Mesodermal cell (in vitro differentiated cells): ENCODE measurements around the gene NAALADL2.

Source experiments
- H3K27ac ChIP-seq: 2 replicates; pipeline ENCODE4 v1.7.0; 2013; ENCODE audit warnings: mild to moderate bottlenecking, low read depth, low read length, moderate library complexity; ENCODE audit not compliant: severe bottlenecking
- H3K36me3 ChIP-seq: 2 replicates; pipeline ENCODE4 v1.7.1; 2013; ENCODE audit warnings: mild to moderate bottlenecking, low read length, moderate library complexity; ENCODE audit not compliant: control insufficient read depth, insufficient read depth
- H3K4me1 ChIP-seq: one replicate; pipeline ENCODE4 v1.7.1; 2013; ENCODE audit warnings: mild to moderate bottlenecking, low read length; ENCODE audit not compliant: insufficient read depth, control insufficient read depth, poor library complexity, severe bottlenecking
- H3K4me3 ChIP-seq: 2 replicates; pipeline ENCODE4 v1.7.0; 2013; ENCODE audit warnings: low read length, control low read depth, mild to moderate bottlenecking; ENCODE audit not compliant: insufficient read depth, poor library complexity, severe bottlenecking; ENCODE audit errors: extremely low read depth
- H3K9me3 ChIP-seq: 2 replicates; pipeline ENCODE4 v1.7.1; 2013; ENCODE audit warnings: mild to moderate bottlenecking, low read length, moderate library complexity; ENCODE audit not compliant: control insufficient read depth
- WGBS, 2 experiments: methylation state at CpG; one replicate each; pipeline ENCODE4 v1.1.5; 2013; ENCODE audit warnings: missing lambda C conversion rate in 2 of 2; ENCODE audit not compliant: insufficient coverage in 2 of 2; 5-methylcytosine and 5-hydroxymethylcytosine counted together

Gene NAALADL2

GRCh38 chr3:175102161-175102560, 243.0 kb downstream of the NAALADL2 start:
- Histone ChIP-seq H3K4me3 (no peak overlapping the region), H3K27ac (no peak overlapping the region), H3K4me1 (no peaks in the 10 kb centered on the region), H3K9me3 (no peaks in the 10 kb centered on the region), H3K36me3 (no peaks in the 10 kb centered on the region)
- WGBS, 2 experiments = no CpG with 5 or more reads among the region's 1 CpG

GRCh38 chr3:175103298-175103697, 244.2 kb downstream of the NAALADL2 start:
- H3K36me3 ChIP-seq = no peaks in the 10 kb centered on the region
- no peaks in the 10 kb centered on the region for H3K9me3 ChIP-seq
- no peaks in the 10 kb centered on the region for H3K4me1 ChIP-seq
- no peak overlapping the region for H3K27ac ChIP-seq
- H3K4me3 ChIP-seq = no peak overlapping the region

GRCh38 chr3:175105066-175105465, 245.9 kb downstream of the NAALADL2 start:
- no peaks in the 10 kb centered on the region for H3K36me3 ChIP-seq

GRCh38 chr3:175107231-175107630, 248.1 kb downstream of the NAALADL2 start:
- H3K27ac ChIP-seq = no peak overlapping the region
- 70% methylated on average over 1 of the region's 2 CpGs; no CpG with 5 or more reads in 1 of the 2 experiments for WGBS, 2 experiments
- no peak overlapping the region for H3K4me3 ChIP-seq
- H3K4me1 ChIP-seq = no peaks in the 10 kb centered on the region
- H3K9me3 ChIP-seq = no peaks in the 10 kb centered on the region
- H3K36me3 ChIP-seq = no peaks in the 10 kb centered on the region

More at GRCh38 chr3:175105066-175105465, 245.9 kb downstream of the NAALADL2 start:
- Histone ChIP-seq H3K9me3 (no peaks in the 10 kb centered on the region), H3K4me1 (no peaks in the 10 kb centered on the region), H3K4me3 (no peak overlapping the region), H3K27ac (no peak overlapping the region)

- no peak overlapping the region for H3K27ac ChIP-seq
- no peaks in the 10 kb centered on the region for H3K9me3 ChIP-seq
- no peaks in the 10 kb centered on the region for H3K4me1 ChIP-seq
- H3K36me3 ChIP-seq = no peaks in the 10 kb centered on the region
- no peak overlapping the region for H3K4me3 ChIP-seq
These were observed 248.9 kb downstream of the NAALADL2 start for GRCh38 chr3:175107995-175108394.

- Histone ChIP-seq H3K4me3 (no peak overlapping the region), H3K9me3 (no peaks in the 10 kb centered on the region), H3K4me1 (no peaks in the 10 kb centered on the region), H3K36me3 (no peaks in the 10 kb centered on the region), H3K27ac (no peak overlapping the region)
- WGBS, 2 experiments = no CpG with 5 or more reads among the region's 2 CpGs
These were observed 249.5 kb downstream of the NAALADL2 start for GRCh38 chr3:175108613-175109151.

- H3K27ac ChIP-seq = no peak overlapping the region
- no peaks in the 10 kb centered on the region for H3K9me3 ChIP-seq
- no CpG with 5 or more reads among the region's 2 CpGs for WGBS, 2 experiments
- H3K4me3 ChIP-seq = no peak overlapping the region
- H3K4me1 ChIP-seq = no peaks in the 10 kb centered on the region
- H3K36me3 ChIP-seq = no peaks in the 10 kb centered on the region
These were observed 251.9 kb downstream of the NAALADL2 start for GRCh38 chr3:175111036-175111435.

GRCh38 chr3:175118382-175118941, 259.3 kb downstream of the NAALADL2 start:
- H3K36me3 ChIP-seq = no peaks in the 10 kb centered on the region
- no CpG with 5 or more reads among the region's 1 CpG for WGBS, 2 experiments
- no peaks in the 10 kb centered on the region for H3K9me3 ChIP-seq
- no peak overlapping the region for H3K27ac ChIP-seq
- H3K4me1 ChIP-seq = no peaks in the 10 kb centered on the region
- no peak overlapping the region for H3K4me3 ChIP-seq

- no peaks in the 10 kb centered on the region for H3K4me1 ChIP-seq
- 80 to 100% methylated on average over 1 of the region's 2 CpGs for WGBS, 2 experiments
- H3K9me3 ChIP-seq = no peaks in the 10 kb centered on the region
- no peaks in the 10 kb centered on the region for H3K36me3 ChIP-seq
- H3K4me3 ChIP-seq = no peak overlapping the region
- H3K27ac ChIP-seq = no peak overlapping the region
These were observed 262.1 kb downstream of the NAALADL2 start for GRCh38 chr3:175121225-175121624.

GRCh38 chr3:175127075-175127662, 268.0 kb downstream of the NAALADL2 start:
- H3K9me3 ChIP-seq = no peaks in the 10 kb centered on the region

GRCh38 chr3:175129126-175129525, 270.0 kb downstream of the NAALADL2 start:
- Histone ChIP-seq H3K4me3 (no peak overlapping the region), H3K9me3 (no peaks in the 10 kb centered on the region), H3K27ac (no peak overlapping the region), H3K36me3 (no peaks in the 10 kb centered on the region), H3K4me1 (no peaks in the 10 kb centered on the region)
- WGBS, 2 experiments = 83% methylated on average over 1 of the region's 2 CpGs; no CpG with 5 or more reads in 1 of the 2 experiments

More at GRCh38 chr3:175127075-175127662, 268.0 kb downstream of the NAALADL2 start:
- H3K4me1 ChIP-seq = no peaks in the 10 kb centered on the region
- no peak overlapping the region for H3K4me3 ChIP-seq
- no peak overlapping the region for H3K27ac ChIP-seq
- H3K36me3 ChIP-seq = no peaks in the 10 kb centered on the region
- 100% methylated on average over 1 of the region's 3 CpGs; no CpG with 5 or more reads in 1 of the 2 experiments for WGBS, 2 experiments
